ENCODE measurements around the gene PIEZO2. TPM values are rescaled to one million over a fixed set of nuclear protein-coding genes. Genes with fewer than 3 reads are reported as not detected.
A peak's percentile ranks its signal among the peaks of the same experiment; 100 is the strongest.

Gene PIEZO2
- total RNA-seq, 1 experiment from 2014 or later = 5.5 TPM

DNA sequence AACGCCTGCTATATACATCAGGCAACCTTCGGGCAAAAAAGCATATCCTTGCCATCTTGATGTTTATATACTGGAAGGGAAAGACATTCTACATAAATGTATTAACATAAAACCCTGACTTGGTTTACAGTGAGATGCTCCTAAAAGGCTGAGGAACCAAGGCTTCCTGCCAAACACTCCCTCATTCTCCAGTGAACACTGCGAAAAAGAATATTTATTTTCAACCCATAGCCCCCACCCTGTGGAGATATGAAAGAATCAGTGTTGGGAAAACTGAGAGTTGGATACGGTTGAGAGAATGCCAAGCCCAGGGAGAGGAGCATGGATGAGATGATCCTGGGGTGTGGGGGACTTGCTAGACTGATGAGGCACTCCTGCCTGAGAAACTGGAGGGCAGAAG lies 94.9 kb downstream of the PIEZO2 start:
- Histone ChIP-seq H3K27ac (no peak overlapping the region), H3K9me3 (replicated peaks) (no peaks in the 10 kb centered on the region), H3K4me1 (replicated peaks) (0 out of 2 replicates have a peak, but pooled peaks cover 3% of the 10 kb centered on the region), H3K27me3 (replicated peaks) (no peaks in the 10 kb centered on the region), H3K36me3 (no peaks in the 10 kb centered on the region), H3K4me3 (no peak overlapping the region)
- no peak for DNase-seq (ENCODE audit: low read depth in 1 of 2, low spot score in 2 of 2)

- Histone ChIP-seq H3K9me3 (replicated peaks) (no peaks in the 10 kb centered on the region), H3K27ac (no peak overlapping the region), H3K4me1 (replicated peaks) (peaks cover 4% of the 10 kb centered on the region), H3K36me3 (no peaks in the 10 kb centered on the region), H3K27me3 (replicated peaks) (no peaks in the 10 kb centered on the region), H3K4me3 (no peak overlapping the region)
- no peak for DNase-seq (ENCODE audit: low read depth in 1 of 2, low spot score in 2 of 2)
Measured at GRCh38 chr18:11053293-11053692, 96.1 kb downstream of the PIEZO2 start.

GRCh38 chr18:11052800-11053199 lies 96.6 kb downstream of the PIEZO2 start:
- Histone ChIP-seq H3K27ac (no peak overlapping the region), H3K27me3 (replicated peaks) (no peaks in the 10 kb centered on the region), H3K4me3 (no peak overlapping the region), H3K9me3 (replicated peaks) (no peaks in the 10 kb centered on the region), H3K4me1 (replicated peaks) (peaks cover 9% of the 10 kb centered on the region), H3K36me3 (no peaks in the 10 kb centered on the region)
- peak in 1 of 2 experiments; percentile 20 for DNase-seq (ENCODE audit: low read depth in 1 of 2, low spot score in 2 of 2)

- DNase-seq (ENCODE audit: low read depth in 1 of 2, low spot score in 2 of 2) = no peak
- H3K4me1 ChIP-seq (replicated peaks) = peaks cover 22% of the 10 kb centered on the region
- H3K9me3 ChIP-seq (replicated peaks) = no peaks in the 10 kb centered on the region
- no peaks in the 10 kb centered on the region for H3K36me3 ChIP-seq
- no peak overlapping the region for H3K4me3 ChIP-seq
- no peak overlapping the region for H3K27ac ChIP-seq
- H3K27me3 ChIP-seq (replicated peaks) = no peaks in the 10 kb centered on the region
Measured at GRCh38 chr18:11051462-11051861, 97.9 kb downstream of the PIEZO2 start.

- Histone ChIP-seq H3K9me3 (replicated peaks) (no peaks in the 10 kb centered on the region), H3K27me3 (replicated peaks) (no peaks in the 10 kb centered on the region), H3K36me3 (no peaks in the 10 kb centered on the region), H3K4me1 (replicated peaks) (peaks cover 24% of the 10 kb centered on the region), H3K27ac (no peak overlapping the region), H3K4me3 (no peak overlapping the region)
- DNase-seq (ENCODE audit: low read depth in 1 of 2, low spot score in 2 of 2) = no peak
Measured at GRCh38 chr18:11050966-11051365, 98.4 kb downstream of the PIEZO2 start.

GRCh38 chr18:11047817-11048216 lies 101.6 kb downstream of the PIEZO2 start:
- Histone ChIP-seq H3K36me3 (no peaks in the 10 kb centered on the region), H3K4me1 (replicated peaks) (peaks cover 24% of the 10 kb centered on the region), H3K27ac (no peak overlapping the region), H3K4me3 (no peak overlapping the region), H3K27me3 (replicated peaks) (no peaks in the 10 kb centered on the region), H3K9me3 (replicated peaks) (no peaks in the 10 kb centered on the region)
- no peak for DNase-seq (ENCODE audit: low read depth in 1 of 2, low spot score in 2 of 2)

- Histone ChIP-seq H3K36me3 (no peaks in the 10 kb centered on the region), H3K4me1 (replicated peaks) (peaks cover 25% of the 10 kb centered on the region), H3K27ac (no peak overlapping the region), H3K4me3 (no peak overlapping the region), H3K9me3 (replicated peaks) (no peaks in the 10 kb centered on the region), H3K27me3 (replicated peaks) (no peaks in the 10 kb centered on the region)
- peak; percentile 51 to 79 for DNase-seq (ENCODE audit: low read depth in 1 of 2, low spot score in 2 of 2)
Measured at GRCh38 chr18:11047156-11047555, 102.2 kb downstream of the PIEZO2 start.

- Histone ChIP-seq H3K4me3 (no peak overlapping the region), H3K27me3 (replicated peaks) (no peaks in the 10 kb centered on the region), H3K36me3 (no peaks in the 10 kb centered on the region), H3K4me1 (replicated peaks) (peaks cover 35% of the 10 kb centered on the region), H3K27ac (no peak overlapping the region), H3K9me3 (replicated peaks) (no peaks in the 10 kb centered on the region)
- DNase-seq (ENCODE audit: low read depth in 1 of 2, low spot score in 2 of 2) = no peak
Measured at GRCh38 chr18:11046140-11046539, 103.2 kb downstream of the PIEZO2 start.

DNA sequence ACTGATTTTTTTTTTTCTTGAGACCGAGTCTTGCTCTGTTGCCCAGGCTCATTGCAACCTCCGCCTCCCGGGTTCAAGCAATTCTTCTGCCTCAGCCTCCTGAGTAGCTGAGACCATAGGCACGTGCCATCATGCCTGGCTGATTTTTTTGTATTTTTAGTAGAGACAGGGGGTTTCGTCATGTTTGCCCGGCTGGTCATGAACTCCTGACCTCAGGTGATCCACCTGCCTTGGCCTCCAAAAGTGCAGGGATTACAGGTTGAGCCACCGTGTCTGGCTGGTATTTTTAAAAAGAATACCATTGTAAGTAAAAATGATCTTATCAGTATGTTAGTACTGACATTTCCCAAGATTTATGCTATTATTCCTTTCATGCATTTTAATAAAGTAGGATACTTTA lies 105.7 kb downstream of the PIEZO2 start:
- no peak for DNase-seq (ENCODE audit: low read depth in 1 of 2, low spot score in 2 of 2)
- Histone ChIP-seq H3K9me3 (replicated peaks) (no peaks in the 10 kb centered on the region), H3K36me3 (no peaks in the 10 kb centered on the region), H3K27ac (no peak overlapping the region), H3K4me3 (no peak overlapping the region), H3K27me3 (replicated peaks) (no peaks in the 10 kb centered on the region), H3K4me1 (replicated peaks) (peaks cover 39% of the 10 kb centered on the region)

DNA sequence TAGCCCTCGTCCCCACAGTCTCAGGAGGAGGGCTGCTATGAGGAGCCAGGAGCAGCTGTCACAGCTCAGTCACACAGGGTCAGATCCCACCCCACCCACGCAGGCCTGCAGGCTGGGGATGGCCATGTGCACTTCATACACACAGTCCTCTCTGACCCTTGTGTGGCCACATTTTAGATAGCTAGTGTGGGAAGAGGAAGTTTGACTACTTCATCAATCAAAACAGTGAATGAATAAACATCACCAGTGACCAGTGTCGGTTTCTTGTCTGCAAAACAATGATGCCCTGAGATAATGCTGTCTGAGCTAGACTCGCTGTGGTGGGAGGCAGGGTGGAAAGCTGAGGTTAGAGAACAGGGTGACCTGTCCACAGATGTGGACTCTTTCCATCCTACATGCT lies 107.1 kb downstream of the PIEZO2 start:
- no peaks in the 10 kb centered on the region for H3K9me3 ChIP-seq (replicated peaks)
- no peak overlapping the region for H3K4me3 ChIP-seq
- no peaks in the 10 kb centered on the region for H3K36me3 ChIP-seq
- peak in 1 of 2 experiments; percentile 17 for DNase-seq (ENCODE audit: low read depth in 1 of 2, low spot score in 2 of 2)
- H3K27me3 ChIP-seq (replicated peaks) = no peaks in the 10 kb centered on the region
- H3K4me1 ChIP-seq (replicated peaks) = peaks cover 27% of the 10 kb centered on the region
- no peak overlapping the region for H3K27ac ChIP-seq

DNA sequence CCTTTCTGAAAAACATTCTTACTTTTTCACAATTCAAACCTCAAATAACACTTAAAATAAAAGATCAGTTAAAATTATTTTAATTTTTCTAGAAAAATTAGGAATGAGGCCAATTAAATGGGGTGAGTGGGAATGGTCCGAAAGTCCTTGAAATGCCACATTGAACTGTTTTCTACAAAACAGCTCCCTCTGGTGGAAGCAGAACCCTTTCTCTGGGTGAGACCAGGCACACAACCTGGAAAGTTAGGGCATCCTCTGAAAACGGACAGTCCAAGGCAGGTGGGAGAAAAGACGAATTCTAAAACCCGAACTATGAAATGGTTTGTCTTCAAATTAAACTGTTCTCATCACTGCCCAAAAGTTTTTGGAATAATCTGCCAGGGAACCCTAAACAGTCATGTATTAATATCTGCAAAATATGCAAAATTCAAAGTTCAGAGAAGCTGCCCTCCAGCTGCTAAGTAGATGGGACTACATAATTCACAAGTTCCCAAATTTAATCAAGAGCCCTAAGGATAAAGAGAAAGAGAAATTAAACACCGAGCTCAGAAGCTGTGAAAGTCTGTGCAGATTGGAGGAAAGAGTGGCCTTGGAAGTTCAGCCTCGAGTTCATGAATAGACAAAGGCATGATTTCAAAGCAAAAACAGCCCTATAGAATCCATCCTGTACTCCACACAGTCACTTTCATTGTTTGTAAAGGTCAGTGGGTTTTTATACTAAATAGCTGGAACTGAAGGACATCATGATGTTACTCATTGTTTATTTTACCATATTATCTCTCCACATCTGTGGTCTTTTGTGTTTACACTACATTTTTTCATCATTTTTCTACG lies 108.3 kb downstream of the PIEZO2 start:
- H3K4me1 ChIP-seq (replicated peaks) = peaks cover 17% of the 10 kb centered on the region
- H3K4me3 ChIP-seq = no peak overlapping the region
- H3K27ac ChIP-seq = no peak overlapping the region
- no peaks in the 10 kb centered on the region for H3K9me3 ChIP-seq (replicated peaks)
- no peaks in the 10 kb centered on the region for H3K27me3 ChIP-seq (replicated peaks)
- DNase-seq (ENCODE audit: low read depth in 1 of 2, low spot score in 2 of 2) = peak in 1 of 2 experiments; percentile 53
- H3K36me3 ChIP-seq = no peaks in the 10 kb centered on the region

DNA sequence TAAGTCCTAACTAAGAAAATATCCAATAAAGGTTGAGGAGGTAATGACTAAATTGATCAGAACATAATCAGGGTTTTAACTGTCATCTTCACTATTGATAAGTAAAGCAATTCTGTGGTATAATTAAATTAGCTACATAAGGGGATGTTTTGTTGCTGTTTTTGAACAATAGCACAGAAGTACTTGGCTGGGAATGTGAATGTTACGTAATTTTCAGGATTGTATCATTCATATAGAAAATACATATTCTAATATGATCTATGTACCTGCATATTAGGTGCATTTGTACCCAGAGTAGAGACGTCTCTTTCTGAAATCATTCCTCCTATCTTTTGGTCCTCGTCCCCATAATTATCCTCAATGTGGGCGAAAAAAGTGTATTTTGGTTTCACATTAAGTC lies 109.0 kb downstream of the PIEZO2 start:
- H3K4me1 ChIP-seq (replicated peaks) = peaks cover 17% of the 10 kb centered on the region
- no peaks in the 10 kb centered on the region for H3K9me3 ChIP-seq (replicated peaks)
- no peaks in the 10 kb centered on the region for H3K27me3 ChIP-seq (replicated peaks)
- no peak overlapping the region for H3K27ac ChIP-seq
- H3K36me3 ChIP-seq = no peaks in the 10 kb centered on the region
- DNase-seq (ENCODE audit: low read depth in 1 of 2, low spot score in 2 of 2) = no peak
- no peak overlapping the region for H3K4me3 ChIP-seq

GRCh38 chr18:11037533-11038240 lies 111.7 kb downstream of the PIEZO2 start:
- H3K36me3 ChIP-seq = no peaks in the 10 kb centered on the region
- DNase-seq (ENCODE audit: low read depth in 1 of 2, low spot score in 2 of 2) = no peak
- H3K27ac ChIP-seq = no peak overlapping the region
- H3K9me3 ChIP-seq (replicated peaks) = no peaks in the 10 kb centered on the region
- H3K4me3 ChIP-seq = no peak overlapping the region
- no peaks in the 10 kb centered on the region for H3K27me3 ChIP-seq (replicated peaks)
- peaks cover 17% of the 10 kb centered on the region for H3K4me1 ChIP-seq (replicated peaks)

- H3K4me1 ChIP-seq (replicated peaks) = peaks cover 1% of the 10 kb centered on the region
- no peak for DNase-seq (ENCODE audit: low read depth in 1 of 2, low spot score in 2 of 2)
Measured at GRCh38 chr18:11035814-11036495, 113.4 kb downstream of the PIEZO2 start.

More at GRCh38 chr18:11035814-11036495, 113.4 kb downstream of the PIEZO2 start:
- no peak overlapping the region for H3K4me3 ChIP-seq
- no peaks in the 10 kb centered on the region for H3K36me3 ChIP-seq
- no peaks in the 10 kb centered on the region for H3K9me3 ChIP-seq (replicated peaks)
- H3K27ac ChIP-seq = no peak overlapping the region
- H3K27me3 ChIP-seq (replicated peaks) = no peaks in the 10 kb centered on the region
